Pulmonary artery endothelial cell (primary cell): ENCODE measurements around the gene CAPN5. TPM values are rescaled to one million over a fixed set of nuclear protein-coding genes. Genes with fewer than 3 reads are reported as not detected.

Source experiments
- DNase-seq: peaks from one replicate; pipeline ENCODE4 v3.0.0-alpha.2; 2011; ENCODE audit warnings: low read depth, low spot score
- total RNA-seq: library from RNA; depleted of rRNA; stranded (reverse); fragments of >200 nt; gene quantifications from 2 replicates; pipeline ENCODE4 v1.2.3, GENCODE V29; 2014

CAPN5 gene
- total RNA-seq, 1 donor from 2014 or later = 9.5 TPM

- peak; percentile 24 for DNase-seq
Observed at GRCh38 chr11:77082838-77083565, 16.2 kb downstream of the CAPN5 start.

- DNase-seq = no peak
Observed at GRCh38 chr11:77083566-77084245, 16.9 kb downstream of the CAPN5 start.

- DNase-seq = no peak
Observed at GRCh38 chr11:77084581-77085191, 17.9 kb downstream of the CAPN5 start.

- no peak for DNase-seq
Observed at GRCh38 chr11:77085652-77086051, 18.9 kb downstream of the CAPN5 start.

- no peak for DNase-seq
Observed at GRCh38 chr11:77086521-77087472, 20.0 kb downstream of the CAPN5 start.

- no peak for DNase-seq
Observed at GRCh38 chr11:77087723-77088225, 21.0 kb downstream of the CAPN5 start.

GRCh38 chr11:77088236-77089003, 21.6 kb downstream of the CAPN5 start:
- DNase-seq = no peak

- DNase-seq = no peak
Observed at GRCh38 chr11:77089004-77089545, 22.3 kb downstream of the CAPN5 start.

GRCh38 chr11:77090046-77090372, 23.2 kb downstream of the CAPN5 start:
- DNase-seq = no peak

GRCh38 chr11:77090373-77091111, 23.8 kb downstream of the CAPN5 start:
- DNase-seq = no peak

GRCh38 chr11:77091146-77091940, 24.6 kb downstream of the CAPN5 start:
- DNase-seq = peak; percentile 29

GRCh38 chr11:77092382-77092781, 25.6 kb downstream of the CAPN5 start:
- DNase-seq = no peak

- no peak for DNase-seq
Observed at GRCh38 chr11:77093056-77093891, 26.5 kb downstream of the CAPN5 start.

- no peak for DNase-seq
Observed at GRCh38 chr11:77093987-77094840, 27.4 kb downstream of the CAPN5 start.

- no peak for DNase-seq
Observed at GRCh38 chr11:77094841-77095365, 28.1 kb downstream of the CAPN5 start.
